ENCODE data around the gene FAM13B. TPM values are rescaled to one million over a fixed set of nuclear protein-coding genes. Genes with fewer than 3 reads are reported as not detected.

Gene FAM13B
- polyA plus RNA-seq, 1 of the 3 experiments (the other 2 are of a cell fraction), result 13.0 TPM

- CTCF ChIA-PET, result interaction anchor here (0.8 to 3.0 kb wide), 5 partner anchors 14 to 276 kb away, joined by 3 to 19 read pairs (median 3); no protein-coding TSS in a partner anchor
- TF ChIP-seq IRF3 (IDR thresholded peaks at IDR 0.05; ENCODE audit: low read depth, low read length), result no peak
- TF ChIP-seq JUND (IDR thresholded peaks at IDR 0.05), result no peak
- Histone ChIP-seq H3K9me3 (no peaks in the 10 kb centered on the region), H3K27me3 (ENCODE audit: insufficient read depth) (no peaks in the 10 kb centered on the region; the same call in 1 of the 2 replicates), H2AFZ (ENCODE audit: low read depth) (no peak overlapping the region), H4K20me1 (ENCODE audit: insufficient read depth) (no peaks in the 10 kb centered on the region), H3K9me2 (no peaks in the 10 kb centered on the region), H3F3A (replicated peaks; ENCODE audit: insufficient read depth) (no peaks in the 10 kb centered on the region), H3K4me1 (ENCODE audit: control insufficient read depth in 1 of 2, insufficient read depth in 2 of 2, low read depth in 1 of 2, low read length in 1 of 2) (no peaks in the 10 kb centered on the region), H3K27ac (ENCODE audit: low read depth in 2 of 2, low read length in 1 of 2) (no peak overlapping the region), H3K4me2 (no peak overlapping the region), H3K9ac (no peak overlapping the region), H3K79me2 (ENCODE audit: insufficient read depth) (no peaks in the 10 kb centered on the region), H3K36me3 (replicated peaks in 1 of 2; ENCODE audit: control insufficient read depth in 1 of 2, insufficient read depth in 2 of 2, low read length in 1 of 2) (no peaks in the 10 kb centered on the region), H3K4me3 (ENCODE audit: low read depth in 2 of 2, low read length in 1 of 2) (no peak overlapping the region)
- WGBS (ENCODE audit: low lambda C conversion rate), result 58% methylated on average over 13 of the region's 13 CpGs
- no peak for DNase-seq
- POLR2A ChIA-PET, result no interaction called here
Observed at GRCh38 chr5:138054847-138055558, 22.1 kb upstream of the FAM13B start.

- Histone ChIP-seq H3K27ac (ENCODE audit: low read depth in 2 of 2, low read length in 1 of 2) (no peak overlapping the region), H3K9ac (no peak overlapping the region), H3K27me3 (ENCODE audit: insufficient read depth) (no peaks in the 10 kb centered on the region; the same call in 1 of the 2 replicates), H3K4me3 (ENCODE audit: low read depth in 2 of 2, low read length in 1 of 2) (no peak overlapping the region), H3K4me1 (ENCODE audit: control insufficient read depth in 1 of 2, insufficient read depth in 2 of 2, low read depth in 1 of 2, low read length in 1 of 2) (no peaks in the 10 kb centered on the region), H4K20me1 (ENCODE audit: insufficient read depth) (no peaks in the 10 kb centered on the region), H3F3A (replicated peaks; ENCODE audit: insufficient read depth) (no peaks in the 10 kb centered on the region), H3K36me3 (replicated peaks in 1 of 2; ENCODE audit: control insufficient read depth in 1 of 2, insufficient read depth in 2 of 2, low read length in 1 of 2) (no peaks in the 10 kb centered on the region), H3K4me2 (no peak overlapping the region), H3K9me2 (no peaks in the 10 kb centered on the region), H3K9me3 (no peaks in the 10 kb centered on the region), H2AFZ (ENCODE audit: low read depth) (no peak overlapping the region), H3K79me2 (ENCODE audit: insufficient read depth) (no peaks in the 10 kb centered on the region)
- CTCF ChIA-PET, result interaction anchor here (1.4 to 3.0 kb wide), 3 partner anchors 15 to 24 kb away, joined by 3 to 19 read pairs (median 7); no protein-coding TSS in a partner anchor
- TF ChIP-seq YY1 (IDR thresholded peaks at IDR 0.05; ENCODE audit: low read depth) (no peak), CHD2 (IDR thresholded peaks at IDR 0.05; ENCODE audit: low read length, partially characterized antibody) (no peak), EZH2phosphoT487 (IDR thresholded peaks at IDR 0.05; ENCODE audit: borderline replicate concordance, low read depth) (no peak), FOXJ3 (CRISPR knock-in tag; IDR thresholded peaks at IDR 0.05) (no peak), GATA2 (CRISPR knock-in tag; IDR thresholded peaks at IDR 0.05) (no peak), PBX3 (IDR thresholded peaks at IDR 0.05) (no peak), NFIC (IDR thresholded peaks at IDR 0.05; ENCODE audit: borderline replicate concordance) (no peak), ELF1 (IDR thresholded peaks at IDR 0.05) (no peak), RFX5 (IDR thresholded peaks at IDR 0.05; ENCODE audit: low read length) (no peak), SIN3A (IDR thresholded peaks at IDR 0.05; ENCODE audit: borderline replicate concordance, low read depth, low read length) (no peak), FOSL2 (IDR thresholded peaks at IDR 0.05; ENCODE audit: borderline replicate concordance, low read depth) (no peak), MXI1 (IDR thresholded peaks at IDR 0.05; ENCODE audit: low read depth, low read length) (no peak), TAF1 (IDR thresholded peaks at IDR 0.05; ENCODE audit: borderline replicate concordance, low read depth, low read length) (no peak), USF2 (IDR thresholded peaks at IDR 0.05; ENCODE audit: borderline replicate concordance, low read depth, low read length) (no peak), MEF2A (IDR thresholded peaks at IDR 0.05; ENCODE audit: borderline replicate concordance, low read depth) (no peak), GABPA (IDR thresholded peaks at IDR 0.05; ENCODE audit: low read depth) (no peak), POLR2AphosphoS5 (IDR thresholded peaks at IDR 0.05; ENCODE audit: low read depth, low read length) (no peak), TCF12 (IDR thresholded peaks at IDR 0.05) (no peak), ZBTB33 (IDR thresholded peaks at IDR 0.05; ENCODE audit: borderline replicate concordance, low read depth) (no peak)
- no peak for DNase-seq
- 30% methylated on average over 3 of the region's 3 CpGs for WGBS (ENCODE audit: low lambda C conversion rate)
- POLR2A ChIA-PET, result no interaction called here
Observed at GRCh38 chr5:138054206-138054605, 21.3 kb upstream of the FAM13B start.

Data from SK-N-SH (cell line).